Trophoblast cell (in vitro differentiated cells and primary cell): ENCODE results near the gene ARHGAP42.

Experiments used
- DNase-seq, 2 donors: peaks; one replicate each; pipeline ENCODE4 v3.0.0-alpha.2; 2016
- H2AFZ ChIP-seq: 2 replicates; pipeline ENCODE4 v1.6.1; 2013; ENCODE audit warnings: low read length, moderate library complexity, mild to moderate bottlenecking; ENCODE audit not compliant: insufficient read depth, poor library complexity
- H2AK5ac ChIP-seq: 2 replicates; pipeline ENCODE4 v1.6.1; 2013; ENCODE audit warnings: mild to moderate bottlenecking, low read length
- H2BK120ac ChIP-seq: 2 replicates; pipeline ENCODE4 v1.6.1; 2013; ENCODE audit warnings: low read length, mild to moderate bottlenecking, moderate library complexity; ENCODE audit not compliant: insufficient read depth, poor library complexity
- H2BK12ac ChIP-seq: 2 replicates; pipeline ENCODE4 v1.6.1; 2013; ENCODE audit warnings: mild to moderate bottlenecking, low read length, moderate library complexity
- H2BK5ac ChIP-seq: 2 replicates; pipeline ENCODE4 v1.6.1; 2013; ENCODE audit warnings: low read length, low read depth, moderate library complexity, mild to moderate bottlenecking; ENCODE audit not compliant: poor library complexity
- H3K14ac ChIP-seq: 2 replicates; pipeline ENCODE4 v1.6.1; 2013; ENCODE audit warnings: mild to moderate bottlenecking, low read length
- H3K18ac ChIP-seq: 2 replicates; pipeline ENCODE4 v1.6.1; 2013; ENCODE audit warnings: mild to moderate bottlenecking, low read length
- H3K23ac ChIP-seq: 2 replicates; pipeline ENCODE4 v1.6.1; 2013; ENCODE audit warnings: low read length
- H3K27ac ChIP-seq: 2 replicates; pipeline ENCODE4 v1.5.1; 2013; ENCODE audit warnings: low read depth, mild to moderate bottlenecking, inconsistent platforms, low read length, moderate library complexity
- H3K27me3 ChIP-seq: 2 replicates; pipeline ENCODE4 v1.6.1; 2013; ENCODE audit warnings: inconsistent platforms, mild to moderate bottlenecking, low read length, moderate library complexity; ENCODE audit not compliant: insufficient read depth
- H3K36me3 ChIP-seq, 2 experiments: 1 replicate in 1 of 2; 2 replicates in 1 of 2; pipeline ENCODE4 v1.6.1; 2013; ENCODE audit warnings: low read length in 2 of 2, mild to moderate bottlenecking in 2 of 2, moderate library complexity in 1 of 2; ENCODE audit not compliant: insufficient read depth in 2 of 2, control insufficient read depth in 1 of 2
- H3K4ac ChIP-seq: 2 replicates; pipeline ENCODE4 v1.6.1; 2013; ENCODE audit warnings: low read depth, mild to moderate bottlenecking, low read length, moderate library complexity
- H3K4me1 ChIP-seq, 2 experiments: 1 replicate in 1 of 2; 2 replicates in 1 of 2; pipeline ENCODE4 v1.6.1; 2013; ENCODE audit warnings: low read length in 2 of 2, mild to moderate bottlenecking in 2 of 2, moderate library complexity in 1 of 2; ENCODE audit not compliant: insufficient read depth in 2 of 2, control insufficient read depth in 1 of 2
- H3K4me2 ChIP-seq: 2 replicates; pipeline ENCODE4 v1.6.1; 2013; ENCODE audit warnings: inconsistent platforms, mild to moderate bottlenecking, low read length, moderate library complexity
- H3K4me3 ChIP-seq: 2 replicates; pipeline ENCODE4 v1.5.1; 2013; ENCODE audit warnings: mild to moderate bottlenecking, low read depth, low read length, inconsistent platforms
- H3K79me1 ChIP-seq: one replicate; pipeline ENCODE4 v1.6.1; 2013; ENCODE audit warnings: low read length
- H3K79me2 ChIP-seq: 2 replicates; pipeline ENCODE4 v1.6.1; 2013; ENCODE audit warnings: low read length, mild to moderate bottlenecking; ENCODE audit not compliant: control insufficient read depth, insufficient read depth, poor library complexity
- H3K9ac ChIP-seq: 2 replicates; pipeline ENCODE4 v1.6.1; 2013; ENCODE audit warnings: mild to moderate bottlenecking, low read length
- H3K9me3 ChIP-seq: 2 replicates; pipeline ENCODE4 v1.6.1; 2013; ENCODE audit warnings: low read depth, mild to moderate bottlenecking, control low read depth, inconsistent platforms, low read length; ENCODE audit not compliant: insufficient read depth
- H4K12ac ChIP-seq: 2 replicates; pipeline ENCODE4 v1.6.1; 2013; ENCODE audit warnings: low read depth, mild to moderate bottlenecking, low read length, moderate library complexity
- H4K8ac ChIP-seq: 2 replicates; pipeline ENCODE4 v1.6.1; 2013; ENCODE audit warnings: low read depth, mild to moderate bottlenecking, low read length, moderate library complexity
- H4K91ac ChIP-seq: one replicate; pipeline ENCODE4 v1.6.1; 2013; ENCODE audit warnings: low read depth, mild to moderate bottlenecking, low read length, moderate library complexity
- WGBS: extraction: QIAGEN DNeasy Blood & Tissue Kit; methylation state at CpG from one replicate; pipeline ENCODE4 v1.1.7; 2013; ENCODE audit warnings: missing lambda C conversion rate; ENCODE audit not compliant: insufficient read length, insufficient coverage; ENCODE audit errors: extremely low coverage; 5-methylcytosine and 5-hydroxymethylcytosine counted together

The ARHGAP42 gene

GRCh38 chr11:100799445-100799844 lies 112.4 kb downstream of the ARHGAP42 start:
- Histone ChIP-seq H4K91ac (no peak overlapping the region), H2AFZ (no peak overlapping the region), H3K27ac (no peak overlapping the region), H3K23ac (no peak overlapping the region), H3K4me3 (no peak overlapping the region), H3K14ac (no peak overlapping the region), H2BK120ac (no peak overlapping the region), H3K4me1 (no peaks in the 10 kb centered on the region), H2AK5ac (no peak overlapping the region), H3K18ac (no peak overlapping the region), H3K79me1 (no peaks in the 10 kb centered on the region), H4K12ac (no peak overlapping the region), H3K9ac (no peak overlapping the region), H3K4me2 (no peak overlapping the region), H3K27me3 (no peaks in the 10 kb centered on the region), H3K9me3 (no peaks in the 10 kb centered on the region), H3K4ac (no peak overlapping the region), H2BK12ac (no peak overlapping the region), H4K8ac (no peak overlapping the region), H3K36me3 (no peaks in the 10 kb centered on the region), H2BK5ac (no peak overlapping the region), H3K79me2 (no peaks in the 10 kb centered on the region)
- no peak for DNase-seq
- WGBS: 100% methylated on average over 1 of the region's 3 CpGs

GRCh38 chr11:100800202-100800601 lies 113.1 kb downstream of the ARHGAP42 start:
- no peak overlapping the region for H3K27ac ChIP-seq
- no CpG with 5 or more reads among the region's 2 CpGs for WGBS
- H4K91ac ChIP-seq: no peak overlapping the region
- H3K4me3 ChIP-seq: no peak overlapping the region
- no peak overlapping the region for H2BK5ac ChIP-seq
- no peak overlapping the region for H2BK12ac ChIP-seq
- no peaks in the 10 kb centered on the region for H3K9me3 ChIP-seq
- no peaks in the 10 kb centered on the region for H3K27me3 ChIP-seq
- H3K9ac ChIP-seq: no peak overlapping the region
- H3K4me2 ChIP-seq: no peak overlapping the region
- no peaks in the 10 kb centered on the region for H3K79me1 ChIP-seq
- H3K36me3 ChIP-seq: no peaks in the 10 kb centered on the region
- no peak overlapping the region for H3K23ac ChIP-seq
- no peak overlapping the region for H3K14ac ChIP-seq
- no peak for DNase-seq
- no peak overlapping the region for H3K4ac ChIP-seq
- no peak overlapping the region for H2BK120ac ChIP-seq
- H3K18ac ChIP-seq: no peak overlapping the region
- H4K12ac ChIP-seq: no peak overlapping the region
- no peak overlapping the region for H2AK5ac ChIP-seq
- H3K79me2 ChIP-seq: no peaks in the 10 kb centered on the region
- H4K8ac ChIP-seq: no peak overlapping the region
- no peaks in the 10 kb centered on the region for H3K4me1 ChIP-seq
- no peak overlapping the region for H2AFZ ChIP-seq

- no peaks in the 10 kb centered on the region for H3K79me1 ChIP-seq
- no peak overlapping the region for H3K4me2 ChIP-seq
- no peak overlapping the region for H2BK120ac ChIP-seq
- H3K14ac ChIP-seq: no peak overlapping the region
- no peak overlapping the region for H4K91ac ChIP-seq
- no peaks in the 10 kb centered on the region for H3K36me3 ChIP-seq
- no peak overlapping the region for H3K4me3 ChIP-seq
- H3K4ac ChIP-seq: no peak overlapping the region
- H3K23ac ChIP-seq: no peak overlapping the region
- no peak overlapping the region for H3K9ac ChIP-seq
- H3K18ac ChIP-seq: no peak overlapping the region
- H3K4me1 ChIP-seq: no peaks in the 10 kb centered on the region
- no peaks in the 10 kb centered on the region for H3K9me3 ChIP-seq
- no peak overlapping the region for H2AFZ ChIP-seq
- WGBS: no CpG with 5 or more reads among the region's 3 CpGs
- no peak overlapping the region for H3K27ac ChIP-seq
- H3K79me2 ChIP-seq: no peaks in the 10 kb centered on the region
- no peak overlapping the region for H2BK5ac ChIP-seq
- no peak overlapping the region for H4K12ac ChIP-seq
- no peak overlapping the region for H2AK5ac ChIP-seq
- DNase-seq: no peak
- H3K27me3 ChIP-seq: no peaks in the 10 kb centered on the region
- no peak overlapping the region for H2BK12ac ChIP-seq
- no peak overlapping the region for H4K8ac ChIP-seq
Observed at GRCh38 chr11:100801225-100801999, 114.3 kb downstream of the ARHGAP42 start.

GRCh38 chr11:100805506-100806199 lies 118.6 kb downstream of the ARHGAP42 start:
- H3K14ac ChIP-seq: no peak overlapping the region
- no peak overlapping the region for H2BK120ac ChIP-seq
- no peak overlapping the region for H3K4me3 ChIP-seq
- no peak overlapping the region for H3K18ac ChIP-seq
- H3K36me3 ChIP-seq: no peaks in the 10 kb centered on the region
- H4K12ac ChIP-seq: no peak overlapping the region
- no peaks in the 10 kb centered on the region for H3K4me1 ChIP-seq
- no peaks in the 10 kb centered on the region for H3K9me3 ChIP-seq
- no peak overlapping the region for H3K9ac ChIP-seq
- no peak overlapping the region for H2BK5ac ChIP-seq
- H3K4me2 ChIP-seq: no peak overlapping the region
- no peak overlapping the region for H2BK12ac ChIP-seq
- H3K79me2 ChIP-seq: no peaks in the 10 kb centered on the region
- H3K27ac ChIP-seq: no peak overlapping the region
- no peaks in the 10 kb centered on the region for H3K27me3 ChIP-seq
- H2AFZ ChIP-seq: no peak overlapping the region
- no peak for DNase-seq
- H4K91ac ChIP-seq: no peak overlapping the region
- no peak overlapping the region for H2AK5ac ChIP-seq
- no peak overlapping the region for H3K4ac ChIP-seq
- H3K23ac ChIP-seq: no peak overlapping the region
- no CpG with 5 or more reads among the region's 1 CpG for WGBS
- H3K79me1 ChIP-seq: no peaks in the 10 kb centered on the region
- no peak overlapping the region for H4K8ac ChIP-seq
